Stimulated activated CD4-positive, alpha-beta T cell treated with anti-CD3 and anti-CD28 coated beads, Interleukin-1b, Interleukin-23, amount 100 ng/mL, for 4 hours (primary cell): ENCODE measurements around the gene MAP3K1.
"Not testable (repeated sequence)": the region's sequence is repeated elsewhere in the genome, so short reads cannot be mapped to it uniquely, and the experiment has no call there.

Experiments used
- DNase-seq, 2 donors: peaks; one replicate each; pipeline ENCODE4 v3.0.0-alpha.2; 2020; ENCODE audit warnings: low read depth in 2 of 2

The MAP3K1 gene

GRCh38 chr5:56814963-56815657, at the start of gene MAP3K1:
MAP3K1 (plus strand) TSS chr5:56815549; CDS start chr5:56815574, 25 bp downstream.
- DNase-seq, result peak; percentile 71 to 76

GRCh38 chr5:56766926-56767325, 48.4 kb upstream of the MAP3K1 start:
- DNase-seq, result no peak

- DNase-seq, result no peak
Measured at GRCh38 chr5:56769875-56770604, 45.3 kb upstream of the MAP3K1 start.

GRCh38 chr5:56772767-56773166, 42.6 kb upstream of the MAP3K1 start:
- DNase-seq, result no peak

GRCh38 chr5:56774957-56775356, 40.4 kb upstream of the MAP3K1 start:
- DNase-seq, result no peak

- not testable (repeated sequence) for DNase-seq
Measured at GRCh38 chr5:56776212-56776846, 39.0 kb upstream of the MAP3K1 start.

GRCh38 chr5:56783261-56783660, 32.1 kb upstream of the MAP3K1 start:
- no peak for DNase-seq

GRCh38 chr5:56786346-56786745, 29.0 kb upstream of the MAP3K1 start:
- no peak for DNase-seq

- DNase-seq, result no peak
Measured at GRCh38 chr5:56791396-56791795, 24.0 kb upstream of the MAP3K1 start.

- no peak for DNase-seq
Measured at GRCh38 chr5:56798521-56798920, 16.8 kb upstream of the MAP3K1 start.

- no peak for DNase-seq
Measured at GRCh38 chr5:56800186-56800585, 15.2 kb upstream of the MAP3K1 start.

- no peak for DNase-seq
Measured at GRCh38 chr5:56801256-56801655, 14.1 kb upstream of the MAP3K1 start.

GRCh38 chr5:56802205-56802604, 13.1 kb upstream of the MAP3K1 start:
- no peak for DNase-seq

- DNase-seq, result no peak
Measured at GRCh38 chr5:56803025-56803424, 12.3 kb upstream of the MAP3K1 start.

- no peak for DNase-seq
Measured at GRCh38 chr5:56803894-56804293, 11.5 kb upstream of the MAP3K1 start.

GRCh38 chr5:56807679-56808078, 7.7 kb upstream of the MAP3K1 start:
- no peak for DNase-seq

GRCh38 chr5:56808211-56808610, 7.1 kb upstream of the MAP3K1 start:
- DNase-seq, result no peak

GRCh38 chr5:56810826-56811225, 4.5 kb upstream of the MAP3K1 start:
- no peak for DNase-seq

GRCh38 chr5:56812110-56812509, 3.2 kb upstream of the MAP3K1 start:
- no peak for DNase-seq

GRCh38 chr5:56813302-56813701, 2.0 kb upstream of the MAP3K1 start:
- DNase-seq, result no peak

- DNase-seq, result peak in 1 of 2 donors; percentile 30
Measured at GRCh38 chr5:56814361-56814962, 887 bp upstream of the MAP3K1 start.
